B cell (primary cell): ENCODE measurements around the gene CNNM4. TPM values are rescaled to one million over a fixed set of nuclear protein-coding genes. Genes with fewer than 3 reads are reported as not detected.

Experiments
- ATAC-seq: fragments of 200-7000 bp; cut with Tn5 transposase; one replicate; pipeline ENCODE4 v1.10.0; 2021; ENCODE audit warnings: low read depth, mild to moderate bottlenecking, moderate number of reproducible peaks, moderate library complexity
- CTCF ChIA-PET: fragments of 350-600 bp; sonication (Branson Sonifier 250); formaldehyde crosslinking; loops from one replicate; lab custom pipeline; 2021; ENCODE audit warnings: antibody characterized with exemption, inconsistent platforms; lab: Charles Lee
- POLR2A ChIA-PET: fragments of 350-600 bp; sonication (Branson Sonifier 250); formaldehyde crosslinking; loops from one replicate; lab custom pipeline; 2021; ENCODE audit warnings: antibody characterized with exemption; lab: Charles Lee
- DNase-seq: peaks from one replicate; pipeline ENCODE4 v3.0.0; 2013
- H2AFZ ChIP-seq: 2 replicates; pipeline ENCODE4 v1.6.1; 2012; ENCODE audit warnings: mild to moderate bottlenecking, low read depth, low read length; ENCODE audit not compliant: insufficient read depth, poor library complexity, severe bottlenecking
- H3K27ac ChIP-seq, 2 donors: 1 replicate in 1 of 2; 2 replicates in 1 of 2; pipeline ENCODE4 v1.5.1; 2012 to 2013; ENCODE audit warnings: low read length in 2 of 2, mild to moderate bottlenecking in 2 of 2, moderate library complexity in 1 of 2
- H3K27me3 ChIP-seq, 4 experiments: fragments of 200-600 bp in 1 of 4; sonication (generic) in 1 of 4; replicated peaks in 1 of 4; 1 replicate in 2 of 4; 2 replicates in 2 of 4; pipeline versions ENCODE4 v1.6.1 to v1.7.0; 2013 to 2016; ENCODE audit warnings: low read length in 3 of 4, mild to moderate bottlenecking in 2 of 4, mixed read lengths in 1 of 4, moderate library complexity in 1 of 4; ENCODE audit not compliant: insufficient read depth in 4 of 4, control insufficient read depth in 3 of 4; ENCODE audit errors: control extremely low read depth in 1 of 4
- H3K36me3 ChIP-seq, 2 experiments: replicated peaks in 1 of 2; 1 replicate in 1 of 2; 2 replicates in 1 of 2; pipeline versions ENCODE4 v1.6.1 to v1.7.1; 2013; ENCODE audit warnings: low read length in 1 of 2; ENCODE audit not compliant: insufficient read depth in 2 of 2, control insufficient read depth in 1 of 2; ENCODE audit errors: control extremely low read depth in 1 of 2, extremely low read depth in 1 of 2
- H3K4me1 ChIP-seq, 2 donors: fragments of 200-600 bp in 1 of 2; sonication (generic) in 1 of 2; 1 replicate in 1 of 2; 2 replicates in 1 of 2; pipeline versions ENCODE4 v1.5.1 to v1.6.1; 2013 to 2017; ENCODE audit warnings: low read length in 2 of 2; ENCODE audit not compliant: control insufficient read depth in 2 of 2, insufficient read depth in 2 of 2
- H3K4me2 ChIP-seq: replicated peaks from 2 replicates; pipeline ENCODE3; 2012; ENCODE audit warnings: mild to moderate bottlenecking, low read depth, low read length; ENCODE audit not compliant: poor library complexity, severe bottlenecking
- H3K4me3 ChIP-seq, 5 experiments: fragments of 200-600 bp in 1 of 5; sonication (generic) in 1 of 5; 1 replicate in 3 of 5; 2 replicates in 2 of 5; pipeline versions ENCODE4 v1.5.1 to v1.7.0; 2011 to 2016; ENCODE audit warnings: low read length in 4 of 5, mild to moderate bottlenecking in 4 of 5, low read depth in 2 of 5, control low read depth in 1 of 5, moderate library complexity in 1 of 5; ENCODE audit not compliant: insufficient read depth in 1 of 5; ENCODE audit errors: control extremely low read depth in 1 of 5, extremely low read depth in 1 of 5
- H3K79me2 ChIP-seq: fragments of 200-600 bp; sonication (generic); one replicate; pipeline ENCODE4 v1.6.0; 2016; ENCODE audit warnings: low read length; ENCODE audit not compliant: control insufficient read depth, insufficient read depth
- H3K9ac ChIP-seq: fragments of 200-600 bp; sonication (generic); 2 replicates; pipeline ENCODE4 v1.6.1; 2017; ENCODE audit warnings: mild to moderate bottlenecking, low read length, moderate library complexity
- H3K9me3 ChIP-seq, 3 donors: one replicate each; pipeline versions ENCODE4 v1.6.1 to v1.7.1; 2013; ENCODE audit warnings: low read length in 2 of 3; ENCODE audit not compliant: control insufficient read depth in 2 of 3, insufficient read depth in 1 of 3; ENCODE audit errors: control extremely low read depth in 1 of 3
- H4K20me1 ChIP-seq: 2 replicates; pipeline ENCODE4 v1.6.0; 2012; ENCODE audit warnings: mild to moderate bottlenecking, low read length; ENCODE audit not compliant: insufficient read depth, control insufficient read depth, poor library complexity, severe bottlenecking
- H3K27ac Mint-ChIP-seq: one replicate; pipeline ENCODE4 v1.8.0; 2021; ENCODE audit warnings: mixed read lengths
- H3K27me3 Mint-ChIP-seq: one replicate; pipeline ENCODE4 v1.8.0; 2021; ENCODE audit warnings: mixed read lengths
- H3K4me1 Mint-ChIP-seq: one replicate; pipeline ENCODE4 v1.8.0; 2021; ENCODE audit warnings: mixed read lengths
- H3K4me3 Mint-ChIP-seq: one replicate; pipeline ENCODE4 v1.8.0; 2021; ENCODE audit warnings: mixed read lengths
- H3K9me3 Mint-ChIP-seq: one replicate; pipeline ENCODE4 v1.8.0; 2022; ENCODE audit warnings: mixed read lengths; ENCODE audit not compliant: insufficient read depth
- CTCF ChIP-seq: fragments of 200-600 bp; IDR thresholded peaks from one replicate; pipeline ENCODE4 v1.8.0; 2022; ENCODE audit warnings: antibody characterized with exemption, mild to moderate bottlenecking
- EZH2 ChIP-seq: IDR thresholded peaks from 2 replicates; pipeline ENCODE4 v1.6.1; 2012; ENCODE audit warnings: borderline replicate concordance, low read depth, mild to moderate bottlenecking, moderate library complexity, low read length; ENCODE audit not compliant: insufficient read depth, poor library complexity, severe bottlenecking
- WGBS: methylation state at CpG from one replicate; pipeline ENCODE4 v1.1.5; 2013; ENCODE audit warnings: missing lambda C conversion rate; ENCODE audit not compliant: insufficient coverage; 5-methylcytosine and 5-hydroxymethylcytosine counted together
- intact Hi-C: fragments of 100-400 bp; cut with micrococcal nuclease; formaldehyde crosslinking; loops from one replicate; pipeline ENCODE4 v1.10.0; 2022
- polyA plus RNA-seq: library from polyadenylated mRNA; depleted of rRNA; stranded (reverse); fragments of >200 nt; gene quantifications from 2 replicates; pipeline ENCODE4 v1.2.3, GENCODE V29; 2012
- total RNA-seq, 2 donors: library from RNA; stranded (reverse); fragments of 120-200 nt in 1 of 2; gene quantifications; 1 replicate in 1 of 2; 2 replicates in 1 of 2; pipeline versions ENCODE4 v1.2.3 to v1.2.4, GENCODE V29; 2013 to 2022

Gene CNNM4
- total and polyA plus RNA-seq, 2 donors (not counting 1 experiment from before 2014, with no cell fraction given) = 15.1 to 24.0 TPM

DNA sequence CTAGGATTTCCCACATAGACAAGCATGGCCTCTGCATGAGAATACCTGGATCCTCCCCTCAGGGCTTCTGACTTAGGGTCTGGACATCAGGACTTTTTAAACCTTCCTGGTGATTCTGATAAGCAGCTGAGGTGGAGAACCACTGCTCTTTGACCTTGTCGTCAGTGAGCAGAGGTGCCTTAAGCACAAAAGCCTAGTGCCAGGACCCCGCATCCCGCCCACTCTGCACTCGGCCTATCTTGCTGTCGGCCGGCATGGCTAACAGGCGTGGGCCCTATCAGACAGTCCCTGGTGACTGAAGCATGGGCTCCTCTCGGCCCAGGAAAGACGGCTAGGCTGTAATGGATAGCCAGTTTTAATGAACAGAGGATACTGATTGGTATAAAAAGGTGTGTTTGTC, 76.9 kb downstream of the CNNM4 start:
- Histone ChIP-seq H3K4me1 (peaks cover 10 to 22% of the 10 kb centered on the region in 2 donors), H2AFZ (no peak overlapping the region), H3K27ac (no peak overlapping the region), H3K4me3 (no peak overlapping the region), H3K9ac (no peak overlapping the region), H3K9me3 (no peaks in the 10 kb centered on the region), H4K20me1 (no peaks in the 10 kb centered on the region), H3K79me2 (no peaks in the 10 kb centered on the region), H3K36me3 (peaks cover 0 to 31% of the 10 kb centered on the region in 2 experiments), H3K27me3 (no peaks in the 10 kb centered on the region), H3K4me2 (no peak overlapping the region)
- ChIA-PET CTCF (interaction anchor here (0.8 to 1.3 kb wide), 2 partner anchors 20 to 74 kb away, joined by 3 to 6 read pairs; partner anchors contain the start of gene ANKRD39), POLR2A (no interaction called here)
- ATAC-seq (no peak), DNase-seq (no peak)
- TF ChIP-seq EZH2 (no peak), CTCF (no peak)
- no peaks in the 10 kb centered on the region for H3K9me3 Mint-ChIP-seq
- WGBS = 97% methylated on average over 9 of the region's 9 CpGs
- H3K27ac Mint-ChIP-seq = no peak overlapping the region
- no peak overlapping the region for H3K4me3 Mint-ChIP-seq
- H3K4me1 Mint-ChIP-seq = peaks cover 24% of the 10 kb centered on the region
- no peaks in the 10 kb centered on the region for H3K27me3 Mint-ChIP-seq
- intact Hi-C loops = no loop called here
